Endothelial cell (in vitro differentiated cells): ENCODE data around the gene WNT2B. TPM values are rescaled to one million over a fixed set of nuclear protein-coding genes. Genes with fewer than 3 reads are reported as not detected.

Source experiments
- DNase-seq: peaks from one replicate; pipeline ENCODE4 v3.0.0; 2021; ENCODE audit warnings: low spot score
- H3K27ac Mint-ChIP-seq: one replicate; pipeline ENCODE4 v1.8.0; 2021; ENCODE audit warnings: mixed read lengths, inconsistent platforms; ENCODE audit not compliant: unreplicated experiment
- H3K27me3 Mint-ChIP-seq: one replicate; pipeline ENCODE4 v1.8.0; 2021; ENCODE audit warnings: mild to moderate bottlenecking, moderate library complexity, mixed read lengths, inconsistent platforms; ENCODE audit not compliant: unreplicated experiment
- H3K36me3 Mint-ChIP-seq: one replicate; pipeline ENCODE4 v1.8.0; 2021; ENCODE audit warnings: mild to moderate bottlenecking, low read depth, mixed read lengths, inconsistent platforms; ENCODE audit not compliant: unreplicated experiment
- H3K4me1 Mint-ChIP-seq: one replicate; pipeline ENCODE4 v1.8.0; 2021; ENCODE audit warnings: mild to moderate bottlenecking, mixed read lengths, inconsistent platforms; ENCODE audit not compliant: unreplicated experiment
- H3K4me3 Mint-ChIP-seq: one replicate; pipeline ENCODE4 v1.8.0; 2021; ENCODE audit warnings: mild to moderate bottlenecking, mixed read lengths, inconsistent platforms; ENCODE audit not compliant: unreplicated experiment
- H3K9me3 Mint-ChIP-seq: one replicate; pipeline ENCODE4 v1.8.0; 2021; ENCODE audit warnings: mixed read lengths, inconsistent platforms; ENCODE audit not compliant: unreplicated experiment
- total RNA-seq: library from RNA; stranded (reverse); fragmentation: NEBNext Ultra II Directional; extraction: Animal tissue kit (Norgen Biotek cat#: 25700); gene quantifications from one replicate; pipeline ENCODE4 v1.2.1, GENCODE V29; 2021; ENCODE audit not compliant: unreplicated experiment
- TF ChIP-seq, protein P1 (sequence below): fragments of 200-600 bp; sonication (generic); IDR thresholded peaks from one replicate; pipeline ENCODE4 v1.5.0; 2021; ENCODE audit warnings: antibody characterized with exemption; ENCODE audit not compliant: unreplicated experiment

The WNT2B gene
- total RNA-seq, 1 donor from 2014 or later = 1.3 TPM

DNA sequence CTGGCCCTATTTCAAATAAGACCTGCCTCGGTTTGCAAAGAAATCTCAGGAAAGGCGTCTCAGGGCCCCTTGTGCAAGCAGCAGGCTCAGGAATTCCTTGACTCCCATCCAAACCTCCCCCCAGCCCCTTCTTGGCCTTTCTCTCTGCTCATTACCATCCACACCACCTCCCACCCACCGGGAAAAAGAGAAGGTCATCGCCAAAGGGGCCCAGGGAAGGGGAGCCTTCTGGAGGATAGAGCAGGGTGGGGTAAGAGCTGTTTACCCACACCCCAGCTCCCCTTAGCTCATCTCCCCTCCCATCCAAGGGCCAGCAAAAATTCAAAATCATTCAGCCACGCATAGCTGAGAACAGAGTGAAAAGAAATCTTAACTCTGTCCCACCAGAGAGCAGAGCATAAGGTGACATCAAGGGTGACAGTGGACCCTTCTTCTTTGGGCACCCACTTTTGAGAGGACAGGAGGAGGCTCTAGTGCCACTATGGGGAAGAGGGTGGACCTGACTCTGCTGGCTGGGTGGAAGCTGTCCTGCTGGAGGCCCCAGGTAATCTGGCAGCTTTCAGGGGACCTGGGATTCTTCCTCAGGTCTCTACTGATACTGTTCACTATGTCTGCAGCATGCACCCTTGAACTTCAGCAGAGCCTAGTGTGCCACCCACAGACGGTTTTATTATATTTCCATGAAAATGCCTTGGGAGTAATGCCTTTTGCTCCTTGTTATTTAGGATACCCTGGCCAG lies 3.9 kb upstream of the WNT2B start:
- Mint-ChIP-seq H3K27me3 (peaks cover 32% of the 10 kb centered on the region), H3K4me3 (no peak overlapping the region), H3K27ac (no peak overlapping the region), H3K36me3 (peaks cover 16% of the 10 kb centered on the region), H3K9me3 (no peaks in the 10 kb centered on the region), H3K4me1 (peaks cover 6% of the 10 kb centered on the region)
- TF ChIP-seq, protein P1, sequence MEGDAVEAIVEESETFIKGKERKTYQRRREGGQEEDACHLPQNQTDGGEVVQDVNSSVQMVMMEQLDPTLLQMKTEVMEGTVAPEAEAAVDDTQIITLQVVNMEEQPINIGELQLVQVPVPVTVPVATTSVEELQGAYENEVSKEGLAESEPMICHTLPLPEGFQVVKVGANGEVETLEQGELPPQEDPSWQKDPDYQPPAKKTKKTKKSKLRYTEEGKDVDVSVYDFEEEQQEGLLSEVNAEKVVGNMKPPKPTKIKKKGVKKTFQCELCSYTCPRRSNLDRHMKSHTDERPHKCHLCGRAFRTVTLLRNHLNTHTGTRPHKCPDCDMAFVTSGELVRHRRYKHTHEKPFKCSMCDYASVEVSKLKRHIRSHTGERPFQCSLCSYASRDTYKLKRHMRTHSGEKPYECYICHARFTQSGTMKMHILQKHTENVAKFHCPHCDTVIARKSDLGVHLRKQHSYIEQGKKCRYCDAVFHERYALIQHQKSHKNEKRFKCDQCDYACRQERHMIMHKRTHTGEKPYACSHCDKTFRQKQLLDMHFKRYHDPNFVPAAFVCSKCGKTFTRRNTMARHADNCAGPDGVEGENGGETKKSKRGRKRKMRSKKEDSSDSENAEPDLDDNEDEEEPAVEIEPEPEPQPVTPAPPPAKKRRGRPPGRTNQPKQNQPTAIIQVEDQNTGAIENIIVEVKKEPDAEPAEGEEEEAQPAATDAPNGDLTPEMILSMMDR = no peak
- DNase-seq = no peak

DNA sequence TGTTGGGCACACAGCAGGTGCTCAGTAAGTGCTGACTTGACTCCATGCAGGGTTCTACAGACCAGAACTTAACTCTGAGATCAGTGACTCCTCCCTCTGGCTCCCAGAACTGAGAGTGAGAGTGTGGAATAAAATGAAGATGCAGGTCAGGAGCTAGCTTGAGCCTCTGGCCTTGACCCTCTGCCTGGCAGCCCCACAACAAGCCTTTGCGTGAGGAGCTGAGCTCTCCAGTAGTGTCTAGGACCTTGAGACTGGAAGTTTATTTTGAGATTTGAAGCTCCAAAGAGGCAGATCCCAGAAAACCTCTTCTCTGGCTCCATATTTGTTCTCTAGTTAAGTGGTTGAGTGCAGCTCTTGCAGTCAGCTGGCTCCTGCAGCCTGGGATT lies 3.4 kb upstream of the WNT2B start:
- no peak overlapping the region for H3K27ac Mint-ChIP-seq
- no peak overlapping the region for H3K4me3 Mint-ChIP-seq
- peaks cover 16% of the 10 kb centered on the region for H3K36me3 Mint-ChIP-seq
- TF ChIP-seq, protein P1 = no peak
- H3K27me3 Mint-ChIP-seq = peaks cover 37% of the 10 kb centered on the region
- DNase-seq = no peak
- no peaks in the 10 kb centered on the region for H3K9me3 Mint-ChIP-seq
- peaks cover 11% of the 10 kb centered on the region for H3K4me1 Mint-ChIP-seq

- Mint-ChIP-seq H3K27ac (no peak overlapping the region), H3K27me3 (peaks cover 36% of the 10 kb centered on the region), H3K4me3 (no peak overlapping the region), H3K9me3 (no peaks in the 10 kb centered on the region), H3K4me1 (peaks cover 16% of the 10 kb centered on the region), H3K36me3 (peaks cover 16% of the 10 kb centered on the region)
- DNase-seq = no peak
- TF ChIP-seq, protein P1 = no peak
Observed at GRCh38 chr1:112505878-112506277, 2.9 kb upstream of the WNT2B start.

DNA sequence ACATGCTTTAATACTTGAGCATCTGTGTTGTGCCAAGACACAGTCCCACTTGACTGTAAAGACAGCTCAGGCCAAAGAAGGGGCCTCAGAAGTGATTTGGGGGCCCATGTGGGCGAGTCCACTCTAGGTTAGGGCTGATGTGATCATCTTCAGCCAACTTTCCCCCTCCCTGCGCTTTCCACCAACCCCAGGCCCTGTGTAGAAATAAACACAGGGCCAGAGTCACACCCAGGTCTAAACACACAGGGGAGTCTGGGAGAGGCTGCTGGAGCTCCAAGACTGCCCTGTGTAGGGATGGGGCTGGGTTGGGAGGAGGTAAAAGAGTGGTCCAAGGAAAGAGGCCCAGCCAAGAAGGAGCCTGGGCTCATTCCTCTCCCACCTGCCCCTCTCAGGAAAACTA lies 2.5 kb upstream of the WNT2B start:
- TF ChIP-seq, protein P1 = no peak
- H3K9me3 Mint-ChIP-seq = no peaks in the 10 kb centered on the region
- H3K4me3 Mint-ChIP-seq = no peak overlapping the region
- H3K36me3 Mint-ChIP-seq = peaks cover 16% of the 10 kb centered on the region
- DNase-seq = no peak
- H3K27me3 Mint-ChIP-seq = peaks cover 35% of the 10 kb centered on the region
- no peak overlapping the region for H3K27ac Mint-ChIP-seq
- peaks cover 16% of the 10 kb centered on the region for H3K4me1 Mint-ChIP-seq

GRCh38 chr1:112506731-112507130 lies 2.0 kb upstream of the WNT2B start:
- TF ChIP-seq, protein P1 = no peak
- Mint-ChIP-seq H3K36me3 (peaks cover 16% of the 10 kb centered on the region), H3K9me3 (no peaks in the 10 kb centered on the region), H3K27ac (no peak overlapping the region), H3K4me1 (peaks cover 19% of the 10 kb centered on the region), H3K4me3 (no peak overlapping the region), H3K27me3 (peaks cover 35% of the 10 kb centered on the region)
- DNase-seq = no peak
